Tibial artery (tissue), 4 donors: Measurements from ENCODE around the gene STEAP2.

Experiments
- DNase-seq, 2 donors: peaks; one replicate each; pipeline ENCODE4 v3.0.0-alpha.2; 2019
- H3K27ac ChIP-seq, 2 donors: fragments of 200-600 bp; sonication (generic) in 1 of 2; 1 replicate in 1 of 2; 2 replicates in 1 of 2; pipeline ENCODE4 v1.5.1; 2018 to 2019; ENCODE audit warnings: mild to moderate bottlenecking in 1 of 2
- H3K27me3 ChIP-seq, 2 donors: fragments of 200-600 bp; sonication (generic) in 1 of 2; one replicate each; pipeline versions ENCODE4 v1.5.1 to v1.6.0; 2016 to 2019
- H3K36me3 ChIP-seq, 3 donors: fragments of 200-600 bp; sonication (generic) in 2 of 3; one replicate each; pipeline ENCODE4 v1.5.1; 2016 to 2019; ENCODE audit warnings: mild to moderate bottlenecking in 2 of 3
- H3K4me1 ChIP-seq, 4 donors: fragments of 200-600 bp; sonication (generic) in 2 of 4; 1 replicate in 3 of 4; 2 replicates in 1 of 4; pipeline ENCODE4 v1.5.1; 2016 to 2019
- H3K4me3 ChIP-seq, 2 donors: fragments of 200-600 bp; sonication (generic) in 1 of 2; 1 replicate in 1 of 2; 2 replicates in 1 of 2; pipeline ENCODE4 v1.5.1; 2018 to 2019; ENCODE audit warnings: mild to moderate bottlenecking in 2 of 2
- H3K9me3 ChIP-seq, 3 donors: fragments of 200-600 bp; sonication (generic) in 1 of 3; one replicate each; pipeline ENCODE4 v1.5.1; 2016 to 2019
- CTCF ChIP-seq, 2 experiments: fragments of 200-600 bp in 1 of 2; fragments of 450-650 bp in 1 of 2; IDR thresholded peaks; one replicate each; pipeline ENCODE4 v1.5.1; 2017 to 2019; ENCODE audit warnings: antibody characterized with exemption in 2 of 2, mild to moderate bottlenecking in 1 of 2, moderate library complexity in 1 of 2
- intact Hi-C: fragments of 100-400 bp; cut with DNase I; formaldehyde crosslinking; loops from one replicate; pipeline ENCODE4 v1.15.0; 2023; ENCODE audit warnings: low total_unique reads

The STEAP2 gene

GRCh38 chr7:90270431-90271178, 59.1 kb downstream of the STEAP2 start:
- Histone ChIP-seq H3K27ac (no peak overlapping the region), H3K4me1 (peaks cover 0 to 6% (median 0%) of the 10 kb centered on the region in 4 donors), H3K9me3 (no peaks in the 10 kb centered on the region), H3K27me3 (no peaks in the 10 kb centered on the region), H3K36me3 (no peaks in the 10 kb centered on the region), H3K4me3 (no peak overlapping the region)
- no peak for DNase-seq
- TF ChIP-seq CTCF (IDR thresholded peaks at IDR 0.05): no peak
- intact Hi-C loops: no loop called here

- Histone ChIP-seq H3K9me3 (no peaks in the 10 kb centered on the region), H3K4me1 (peaks cover 0 to 6% (median 0%) of the 10 kb centered on the region in 4 donors), H3K27ac (no peak overlapping the region), H3K4me3 (no peak overlapping the region), H3K27me3 (no peaks in the 10 kb centered on the region), H3K36me3 (no peaks in the 10 kb centered on the region)
- DNase-seq: no peak
- intact Hi-C loops: no loop called here
- TF ChIP-seq CTCF (IDR thresholded peaks at IDR 0.05): no peak
Observed at GRCh38 chr7:90271753-90272152, 60.2 kb downstream of the STEAP2 start.

GRCh38 chr7:90272242-90272641, 60.7 kb downstream of the STEAP2 start:
- Histone ChIP-seq H3K4me3 (no peak overlapping the region), H3K9me3 (no peaks in the 10 kb centered on the region), H3K27ac (no peak overlapping the region), H3K36me3 (no peaks in the 10 kb centered on the region), H3K27me3 (no peaks in the 10 kb centered on the region), H3K4me1 (peaks cover 0 to 4% (median 0%) of the 10 kb centered on the region in 4 donors)
- TF ChIP-seq CTCF (IDR thresholded peaks at IDR 0.05): no peak
- no peak for DNase-seq
- intact Hi-C loops: no loop called here

- Histone ChIP-seq H3K4me1 (no peaks in the 10 kb centered on the region), H3K27ac (no peak overlapping the region), H3K9me3 (no peaks in the 10 kb centered on the region), H3K27me3 (no peaks in the 10 kb centered on the region), H3K4me3 (no peak overlapping the region), H3K36me3 (no peaks in the 10 kb centered on the region)
- no peak for DNase-seq
- intact Hi-C loops: no loop called here
- no peak for TF ChIP-seq CTCF (IDR thresholded peaks at IDR 0.05)
Observed at GRCh38 chr7:90274161-90274560, 62.6 kb downstream of the STEAP2 start.

GRCh38 chr7:90276033-90276728, 64.6 kb downstream of the STEAP2 start:
- Histone ChIP-seq H3K9me3 (no peaks in the 10 kb centered on the region), H3K4me1 (no peaks in the 10 kb centered on the region), H3K4me3 (no peak overlapping the region), H3K27ac (no peak overlapping the region), H3K27me3 (no peaks in the 10 kb centered on the region), H3K36me3 (peaks cover 0 to 6% (median 0%) of the 10 kb centered on the region in 3 donors)
- no peak for TF ChIP-seq CTCF (IDR thresholded peaks at IDR 0.05)
- intact Hi-C loops: no loop called here
- DNase-seq: no peak
